Stimulated activated CD4-positive, alpha-beta T cell treated with anti-CD3 and anti-CD28 coated beads, TNF-alpha, amount 100 ng/mL, for 1 hour (primary cell): ENCODE measurements around the gene MARK2.

ENCODE experiments used
- DNase-seq, 3 donors: peaks; one replicate each; pipeline ENCODE4 v3.0.0-alpha.2; 2020; ENCODE audit warnings: low read depth in 3 of 3, low spot score in 1 of 3

The MARK2 gene

GRCh38 chr11:63907808-63908530, 69.1 kb downstream of the MARK2 start:
- no peak for DNase-seq

DNA sequence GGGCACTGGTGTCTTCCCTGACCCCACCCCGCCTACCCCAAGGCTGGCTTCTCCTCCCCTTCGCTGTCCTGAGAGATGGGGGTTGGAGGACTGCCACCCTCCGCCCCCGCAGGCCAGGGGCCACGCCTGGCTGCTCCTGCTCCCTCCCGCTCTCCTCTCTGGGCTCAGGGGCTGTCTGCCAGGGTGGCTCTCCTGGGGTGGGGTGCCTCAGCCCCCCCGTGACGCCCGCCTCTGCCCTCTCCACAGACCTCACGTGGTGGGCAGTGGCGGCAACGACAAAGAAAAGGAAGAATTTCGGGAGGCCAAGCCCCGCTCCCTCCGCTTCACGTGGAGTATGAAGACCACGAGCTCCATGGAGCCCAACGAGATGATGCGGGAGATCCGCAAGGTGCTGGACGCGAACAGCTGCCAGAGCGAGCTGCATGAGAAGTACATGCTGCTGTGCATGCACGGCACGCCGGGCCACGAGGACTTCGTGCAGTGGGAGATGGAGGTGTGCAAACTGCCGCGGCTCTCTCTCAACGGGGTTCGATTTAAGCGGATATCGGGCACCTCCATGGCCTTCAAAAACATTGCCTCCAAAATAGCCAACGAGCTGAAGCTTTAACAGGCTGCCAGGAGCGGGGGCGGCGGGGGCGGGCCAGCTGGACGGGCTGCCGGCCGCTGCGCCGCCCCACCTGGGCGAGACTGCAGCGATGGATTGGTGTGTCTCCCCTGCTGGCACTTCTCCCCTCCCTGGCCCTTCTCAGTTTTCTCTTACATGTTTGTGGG, 69.9 kb downstream of the MARK2 start:
- DNase-seq, result no peak

DNA sequence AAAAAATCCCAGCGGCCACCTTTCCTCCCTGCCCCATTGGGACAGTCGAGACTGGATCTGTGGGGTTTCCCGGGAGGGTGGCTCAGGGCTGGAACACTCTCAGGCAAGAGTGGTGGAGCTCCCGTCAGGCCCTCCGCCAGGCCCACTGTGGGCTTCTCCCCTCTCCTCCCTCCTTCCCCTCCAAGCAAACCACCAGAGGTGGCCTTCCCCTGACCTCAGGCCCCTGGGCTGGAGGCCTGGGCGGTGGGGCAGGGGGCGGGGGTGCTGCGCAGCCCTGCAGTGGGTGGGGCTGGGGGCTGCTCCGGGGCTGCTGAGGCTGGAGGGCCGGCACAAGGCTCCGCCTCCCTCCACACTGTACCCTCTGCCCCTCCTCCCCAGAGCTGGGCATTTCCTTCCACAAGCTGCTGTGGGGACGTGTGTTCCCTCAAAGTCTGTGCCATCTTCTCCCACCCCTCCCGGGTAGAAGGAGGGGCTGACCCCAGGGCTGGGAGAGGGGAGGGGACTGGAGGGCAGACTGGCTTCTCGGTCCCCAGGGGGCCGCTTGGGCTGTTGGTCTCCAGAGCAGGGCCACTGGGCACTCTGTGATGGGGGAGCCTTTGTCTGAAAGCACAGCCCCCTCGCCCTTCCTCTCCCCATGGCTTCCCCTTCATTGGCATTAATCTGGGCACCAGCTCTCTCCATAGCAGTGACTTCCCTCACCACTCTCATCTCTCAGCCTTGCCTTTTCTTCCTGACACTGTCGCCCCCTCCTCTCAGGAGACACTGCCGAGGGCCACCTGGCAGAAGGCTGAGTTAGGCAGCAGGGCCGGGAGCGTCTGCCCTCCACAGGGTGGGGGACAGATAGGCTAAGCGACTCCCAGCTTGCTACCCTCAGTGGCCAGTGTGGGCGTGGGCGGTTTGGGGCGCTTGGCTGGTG, 70.9 kb downstream of the MARK2 start:
- no peak for DNase-seq

DNA sequence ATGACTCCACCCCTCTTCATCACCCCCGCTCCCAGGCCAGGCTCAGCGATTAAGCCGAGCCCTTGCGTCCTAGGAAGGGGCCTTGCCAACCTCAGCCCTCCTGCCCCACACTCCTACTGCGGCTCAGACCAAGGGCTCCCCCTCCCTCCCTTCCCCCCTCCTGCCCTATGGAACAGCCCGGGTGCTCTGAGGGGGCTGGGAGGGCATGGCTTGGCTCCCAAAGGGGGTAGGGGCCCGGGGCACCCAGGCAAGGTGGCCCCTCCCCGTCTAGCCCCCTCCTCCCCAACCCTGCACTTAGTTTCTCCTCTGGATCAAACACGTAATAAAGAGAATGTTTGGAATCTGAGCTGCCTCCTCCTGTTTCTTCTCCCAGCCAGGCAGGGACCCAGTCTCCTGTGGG, 71.8 kb downstream of the MARK2 start:
- DNase-seq, result no peak

DNA sequence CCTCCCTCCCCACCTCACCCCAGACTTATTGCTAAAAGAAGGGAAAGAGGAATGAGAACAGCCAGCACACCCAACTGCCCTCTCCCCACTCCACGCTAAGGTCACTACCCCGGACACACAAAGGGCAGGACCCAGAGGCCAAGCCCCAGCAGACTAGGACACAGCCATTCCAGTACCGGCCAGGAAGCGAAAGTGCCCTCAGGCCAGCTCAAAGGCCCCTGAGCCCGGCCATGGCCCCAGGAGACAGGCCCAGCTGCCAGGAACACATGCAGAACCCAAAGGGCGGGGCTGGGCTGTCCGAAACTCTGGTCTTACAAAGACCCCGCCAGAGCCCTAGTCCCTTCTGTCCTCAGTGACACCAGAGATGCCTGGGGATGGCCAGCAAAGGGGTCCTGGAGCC, 72.5 kb downstream of the MARK2 start:
- DNase-seq, result no peak

DNA sequence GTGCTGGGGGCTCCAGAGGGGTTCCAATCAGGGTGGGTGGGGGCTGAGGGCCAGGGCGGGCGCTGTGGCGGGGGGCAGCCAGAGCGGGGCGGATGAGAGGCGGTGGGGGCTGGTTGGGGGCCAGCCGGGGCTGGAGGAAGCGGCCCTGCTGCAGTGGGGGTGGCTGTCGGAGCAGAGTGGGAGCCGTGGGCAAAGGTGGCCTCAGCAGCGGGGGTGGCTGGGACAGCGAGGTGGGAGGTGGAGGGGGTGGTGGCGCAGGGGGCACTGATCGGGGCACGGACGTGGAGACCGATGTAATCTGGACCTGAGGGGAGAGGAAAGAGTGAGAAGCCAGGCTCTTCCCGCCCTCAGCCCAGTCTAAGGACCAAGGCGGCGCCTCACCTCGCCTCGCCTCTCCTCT, 73.0 kb downstream of the MARK2 start:
- DNase-seq, result no peak

- no peak for DNase-seq
These were observed 73.8 kb downstream of the MARK2 start for GRCh38 chr11:63912678-63913077.

GRCh38 chr11:63913866-63914830, 75.2 kb downstream of the MARK2 start:
- no peak for DNase-seq

GRCh38 chr11:63914896-63915691, 76.2 kb downstream of the MARK2 start:
- DNase-seq, result no peak

DNA sequence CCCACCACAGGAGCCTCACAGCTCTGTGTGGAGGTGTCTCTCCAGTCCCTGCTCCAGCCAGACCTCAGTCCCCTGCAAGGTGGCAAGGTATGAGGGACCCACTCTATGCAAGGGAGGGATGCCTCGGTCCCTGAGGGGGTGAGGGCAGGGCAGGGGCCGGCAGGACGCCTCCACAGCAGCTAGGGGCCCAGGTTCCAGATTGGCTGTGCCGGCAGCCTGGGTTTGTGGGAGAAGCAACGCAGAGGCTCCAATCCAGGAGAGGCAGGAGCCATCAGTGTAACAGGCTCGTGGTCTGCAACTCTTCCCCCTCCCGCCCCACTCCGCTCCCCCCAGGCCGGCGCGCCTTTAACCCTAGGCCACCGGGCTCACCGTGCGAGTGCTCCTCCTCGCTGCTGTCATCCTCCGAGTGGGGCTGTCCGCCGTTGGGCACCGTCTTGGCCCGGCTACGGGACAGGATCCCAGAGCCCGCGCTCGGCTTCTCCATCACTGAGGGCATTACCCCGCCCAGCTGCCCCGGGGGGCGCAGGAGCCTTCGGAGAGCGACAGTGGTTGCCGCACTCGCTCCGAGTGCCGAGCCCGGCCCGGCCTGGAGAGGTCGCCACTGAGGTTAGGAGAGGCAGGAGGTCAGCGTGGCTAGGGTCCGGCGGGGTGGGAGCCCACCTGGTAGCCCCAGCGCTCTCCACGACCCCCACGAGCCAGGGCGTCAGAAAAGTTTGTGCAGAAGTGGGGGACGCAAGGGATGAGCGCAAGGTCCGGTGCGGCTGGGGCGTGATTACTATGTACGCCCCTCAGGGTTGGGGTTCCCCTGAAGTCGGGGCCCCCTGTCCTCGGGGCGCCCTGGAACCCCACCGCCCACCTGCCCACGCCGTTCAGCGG, 77.3 kb downstream of the MARK2 start:
- peak in 1 of 3 donors; percentile 27 for DNase-seq

DNA sequence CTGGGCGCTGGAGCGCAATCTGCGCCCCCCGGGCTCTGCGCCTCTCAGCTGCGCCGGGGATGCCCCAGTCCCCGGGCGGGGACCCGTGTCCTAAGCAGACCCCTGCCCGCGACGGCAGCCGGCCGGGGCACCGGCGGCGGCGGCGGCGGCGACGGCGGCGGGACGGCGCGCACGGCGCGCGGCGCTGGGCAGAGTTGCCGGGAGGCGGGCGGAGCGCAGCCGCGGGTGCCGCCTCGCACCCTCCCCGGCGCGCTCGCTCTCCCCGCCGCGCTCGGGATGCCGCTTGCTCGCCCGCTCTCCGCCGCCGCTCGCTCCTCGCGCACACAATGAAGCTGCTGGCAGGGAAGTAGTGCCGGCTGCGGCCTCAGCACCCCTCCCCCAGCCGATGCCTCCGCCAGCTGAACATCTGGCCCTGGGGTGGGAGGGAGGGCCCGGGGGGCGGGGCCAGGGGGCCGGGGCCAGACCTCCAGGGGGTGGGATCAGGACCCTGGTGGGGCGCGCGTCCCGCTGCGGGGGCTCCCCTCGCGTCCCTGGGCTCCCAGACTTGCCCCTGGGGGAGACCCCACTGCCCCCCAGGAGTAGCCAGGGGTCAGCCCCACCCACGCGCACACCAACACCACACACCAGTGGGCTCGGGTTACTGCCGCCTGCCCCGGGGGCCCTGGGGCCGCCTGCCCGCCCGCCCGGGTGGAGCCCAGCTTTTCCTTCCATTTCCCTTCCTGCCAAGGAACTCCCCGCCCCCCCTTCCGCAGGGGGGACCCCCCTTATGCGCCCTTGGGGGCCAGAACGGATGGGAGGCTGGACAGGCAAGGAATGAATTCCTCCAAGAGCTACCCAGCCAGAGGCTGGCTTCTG, 78.2 kb downstream of the MARK2 start, which contains the start of gene RCOR2:
RCOR2 (minus strand) TSS at position 328 of the 855 bp plus-strand sequence. CDS start 708 bp downstream, outside the sequence.
- DNase-seq, result peak in 2 of 3 donors; percentile 41 to 47

DNA sequence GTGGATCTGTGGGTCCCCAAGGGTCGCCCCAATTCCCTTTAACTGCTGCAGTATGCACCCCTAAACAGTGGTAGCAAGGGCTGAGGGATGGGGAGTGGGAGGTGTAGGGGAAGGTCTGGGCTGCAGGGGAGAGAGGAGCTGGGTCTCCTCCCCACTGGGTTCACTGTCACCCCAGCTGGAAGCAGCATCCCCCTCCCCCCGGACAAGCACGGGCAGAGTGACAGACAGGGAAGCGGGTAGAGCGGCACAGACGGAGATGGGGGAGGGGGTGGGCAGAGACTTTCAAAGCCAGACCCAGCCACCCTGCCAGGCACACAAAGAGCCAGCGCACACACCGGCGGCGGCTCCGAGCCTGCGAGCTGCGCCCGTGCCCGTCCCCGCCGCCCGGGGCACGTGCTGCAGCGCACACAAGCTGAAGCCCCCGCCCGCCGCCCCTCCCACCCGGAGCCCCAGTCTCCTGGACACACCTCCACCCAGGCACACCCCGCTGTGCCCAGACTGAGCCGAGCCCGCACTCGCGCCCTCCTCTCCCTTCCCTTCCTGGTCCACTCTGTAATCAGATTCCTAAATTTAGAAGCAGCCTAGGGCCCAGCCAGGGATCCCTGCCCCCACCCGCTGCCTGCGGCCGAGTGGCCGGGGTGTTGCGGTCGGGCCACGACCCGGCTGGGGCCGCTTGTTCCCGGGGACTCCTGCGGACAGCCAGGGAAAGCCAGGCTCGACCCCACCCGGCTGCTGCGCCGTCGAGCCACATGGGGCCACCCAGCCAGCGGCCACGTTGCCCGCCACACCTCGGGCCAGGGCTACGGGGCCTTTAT, 79.0 kb downstream of the MARK2 start:
- DNase-seq, result no peak

DNA sequence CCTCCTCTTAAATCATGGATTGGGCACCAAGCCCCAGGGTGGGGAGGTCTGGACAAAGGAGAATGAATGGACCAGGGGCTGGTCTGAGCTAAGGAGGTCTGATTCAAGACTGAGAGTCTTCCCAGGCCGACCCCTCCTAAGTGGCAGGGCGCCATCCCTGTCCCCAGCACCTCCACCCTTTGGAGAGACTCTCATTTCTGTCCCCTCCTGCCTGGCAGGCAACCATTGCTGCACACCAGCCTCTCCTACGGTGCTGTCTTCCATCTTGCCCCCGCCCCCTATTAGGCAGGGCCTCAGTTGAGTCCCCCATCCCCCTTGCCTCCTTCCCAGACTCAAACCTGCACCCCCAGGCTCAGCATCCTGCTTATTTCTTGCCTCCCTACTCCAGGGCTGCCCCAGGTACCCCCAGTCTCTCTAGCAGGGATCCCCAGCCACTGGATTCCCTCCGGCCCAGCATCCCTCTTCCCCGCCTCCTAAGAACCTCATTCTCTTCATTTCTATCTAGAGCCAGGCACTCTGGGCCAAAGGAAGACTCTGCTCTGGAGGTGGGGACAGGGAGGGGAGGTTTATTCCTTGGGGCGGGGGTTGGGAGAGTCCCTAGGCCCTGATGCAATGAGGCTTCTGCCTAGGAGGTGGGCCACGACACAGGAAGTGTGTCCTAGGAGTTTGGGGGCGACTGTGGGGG, 79.7 kb downstream of the MARK2 start:
- DNase-seq, result no peak

DNA sequence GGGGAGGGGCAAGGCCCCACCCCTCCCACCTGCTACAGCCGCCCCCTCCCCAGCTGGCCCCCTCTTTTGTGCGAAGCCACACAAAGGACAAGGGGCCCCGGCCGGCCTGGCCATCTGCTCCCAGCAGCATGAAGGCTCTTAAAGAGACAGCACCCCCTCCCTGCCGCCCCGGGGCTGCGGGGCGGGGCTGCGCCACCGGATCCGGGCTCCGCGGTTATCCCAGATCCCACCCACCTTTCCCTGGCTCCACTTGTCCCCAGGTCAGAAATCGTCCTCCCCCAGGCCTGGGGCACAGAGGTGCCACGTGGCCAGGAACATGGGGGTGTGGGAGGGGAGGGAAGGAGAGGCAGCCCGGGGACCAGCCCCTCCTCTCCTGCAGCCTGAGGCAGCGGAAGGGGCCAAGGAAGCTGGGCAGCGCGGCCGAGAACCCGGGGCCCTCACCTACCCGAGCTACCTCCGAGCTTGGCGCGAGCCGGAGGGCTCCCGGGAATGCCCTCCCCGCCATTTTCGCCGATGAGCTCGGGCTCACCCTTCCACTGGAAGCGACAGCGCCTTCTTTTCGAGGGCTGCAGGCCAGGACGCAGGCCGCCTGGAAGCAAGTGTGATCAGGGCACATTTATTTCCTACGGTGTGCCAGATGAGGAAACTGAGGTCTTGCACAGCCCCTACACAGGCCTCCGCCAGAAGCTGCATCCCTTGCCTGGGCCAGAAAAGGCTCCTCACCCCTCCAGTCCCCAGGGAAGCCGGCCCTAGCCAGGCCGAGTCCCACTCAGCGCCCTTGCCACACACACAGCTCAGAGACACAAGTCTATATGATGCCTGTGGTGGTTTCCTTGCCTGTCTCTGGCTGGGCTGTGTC, 80.6 kb downstream of the MARK2 start:
- DNase-seq, result no peak
